GM12874 (cell line): Measurements from ENCODE around the gene TARS3.

Experiments used
- CTCF ChIP-seq: IDR thresholded peaks from 2 replicates; pipeline ENCODE4 v1.5.1; 2011; ENCODE audit warnings: low read depth, mild to moderate bottlenecking, control low read depth, low read length, moderate library complexity; ENCODE audit not compliant: insufficient read depth

TARS3 gene

GRCh38 chr15:101727186-101727585 is 2.9 kb upstream of the TARS3 start:
- no peak for TF ChIP-seq CTCF

- TF ChIP-seq CTCF = no peak
Observed at GRCh38 chr15:101725073-101725472, 800 bp upstream of the TARS3 start.

- TF ChIP-seq CTCF = no peak
Observed at GRCh38 chr15:101724675-101725005, 367 bp upstream of the TARS3 start.

- TF ChIP-seq CTCF = no peak
Observed at GRCh38 chr15:101723171-101723873, 951 bp downstream of the TARS3 start.

- TF ChIP-seq CTCF = no peak
Observed at GRCh38 chr15:101718896-101719295, 5.4 kb downstream of the TARS3 start.

GRCh38 chr15:101712078-101712477 is 12.2 kb downstream of the TARS3 start:
- no peak for TF ChIP-seq CTCF

GRCh38 chr15:101710806-101711205 is 13.5 kb downstream of the TARS3 start:
- no peak for TF ChIP-seq CTCF
